Vagina (tissue), 2 donors: ENCODE data around the gene CALU.

Source experiments
- POLR2A ChIP-seq, 2 donors: fragments of 450-650 bp; IDR thresholded peaks; one replicate each; pipeline ENCODE4 v1.6.1; 2017; ENCODE audit warnings: antibody characterized with exemption in 2 of 2, mild to moderate bottlenecking in 2 of 2, moderate library complexity in 2 of 2
- POLR2AphosphoS5 ChIP-seq, 2 donors: sonication (generic); formaldehyde crosslinking; IDR thresholded peaks; one replicate each; pipeline ENCODE4 v1.9.0; 2017; ENCODE audit warnings: antibody characterized with exemption in 2 of 2, mild to moderate bottlenecking in 2 of 2, low read depth in 1 of 2; ENCODE audit not compliant: insufficient read depth in 1 of 2
- TF ChIP-seq, protein P1 (sequence below), 3 experiments: fragments of 450-650 bp in 2 of 3; fragments of 200-600 bp in 1 of 3; sonication (generic) in 1 of 3; IDR thresholded peaks; one replicate each; pipeline ENCODE4 v1.5.1; 2017 to 2019; ENCODE audit warnings: antibody characterized with exemption in 3 of 3, mild to moderate bottlenecking in 2 of 3, moderate library complexity in 2 of 3

GRCh38 chr7:128728598-128728997, 10.6 kb upstream of the CALU start:
- TF ChIP-seq, protein P1, sequence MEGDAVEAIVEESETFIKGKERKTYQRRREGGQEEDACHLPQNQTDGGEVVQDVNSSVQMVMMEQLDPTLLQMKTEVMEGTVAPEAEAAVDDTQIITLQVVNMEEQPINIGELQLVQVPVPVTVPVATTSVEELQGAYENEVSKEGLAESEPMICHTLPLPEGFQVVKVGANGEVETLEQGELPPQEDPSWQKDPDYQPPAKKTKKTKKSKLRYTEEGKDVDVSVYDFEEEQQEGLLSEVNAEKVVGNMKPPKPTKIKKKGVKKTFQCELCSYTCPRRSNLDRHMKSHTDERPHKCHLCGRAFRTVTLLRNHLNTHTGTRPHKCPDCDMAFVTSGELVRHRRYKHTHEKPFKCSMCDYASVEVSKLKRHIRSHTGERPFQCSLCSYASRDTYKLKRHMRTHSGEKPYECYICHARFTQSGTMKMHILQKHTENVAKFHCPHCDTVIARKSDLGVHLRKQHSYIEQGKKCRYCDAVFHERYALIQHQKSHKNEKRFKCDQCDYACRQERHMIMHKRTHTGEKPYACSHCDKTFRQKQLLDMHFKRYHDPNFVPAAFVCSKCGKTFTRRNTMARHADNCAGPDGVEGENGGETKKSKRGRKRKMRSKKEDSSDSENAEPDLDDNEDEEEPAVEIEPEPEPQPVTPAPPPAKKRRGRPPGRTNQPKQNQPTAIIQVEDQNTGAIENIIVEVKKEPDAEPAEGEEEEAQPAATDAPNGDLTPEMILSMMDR (IDR thresholded peaks at IDR 0.05) = no peak
- TF ChIP-seq POLR2AphosphoS5 (IDR thresholded peaks at IDR 0.05; ENCODE audit: insufficient read depth in 1 of 2, low read depth in 1 of 2) (no peak), POLR2A (IDR thresholded peaks at IDR 0.05) (no peak)
